ENCODE measurements around the gene NT5DC4. TPM values are rescaled to one million over a fixed set of nuclear protein-coding genes. Genes with fewer than 3 reads are reported as not detected.

NT5DC4 gene
- total RNA-seq, 1 donor from 2014 or later: not detected

DNA sequence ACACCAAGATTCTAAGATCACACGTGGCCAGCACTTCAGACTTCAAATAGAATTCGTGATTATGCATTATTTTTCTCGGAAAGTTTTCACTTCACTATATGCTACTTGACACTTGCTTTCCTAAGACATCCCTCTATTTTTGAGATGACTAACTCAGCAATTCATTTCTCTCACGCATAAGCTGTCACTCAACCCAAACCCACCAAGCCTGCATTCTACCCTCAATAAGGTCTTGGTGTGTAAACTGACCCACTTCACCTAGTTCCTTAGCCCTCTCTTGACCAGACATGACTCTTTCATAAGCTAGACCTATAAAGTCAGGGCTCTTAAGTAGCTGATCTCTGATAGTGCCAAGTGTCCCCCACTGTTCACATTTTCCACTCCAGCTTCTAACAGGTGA, 31.8 kb downstream of the NT5DC4 start:
- Mint-ChIP-seq H3K4me3 (no peak overlapping the region), H3K36me3 (peaks cover 20% of the 10 kb centered on the region), H3K9me3 (no peaks in the 10 kb centered on the region), H3K27me3 (ENCODE audit: low read depth) (no peaks in the 10 kb centered on the region), H3K27ac (no peak overlapping the region), H3K4me1 (no peaks in the 10 kb centered on the region)
- TF ChIP-seq, protein P1, sequence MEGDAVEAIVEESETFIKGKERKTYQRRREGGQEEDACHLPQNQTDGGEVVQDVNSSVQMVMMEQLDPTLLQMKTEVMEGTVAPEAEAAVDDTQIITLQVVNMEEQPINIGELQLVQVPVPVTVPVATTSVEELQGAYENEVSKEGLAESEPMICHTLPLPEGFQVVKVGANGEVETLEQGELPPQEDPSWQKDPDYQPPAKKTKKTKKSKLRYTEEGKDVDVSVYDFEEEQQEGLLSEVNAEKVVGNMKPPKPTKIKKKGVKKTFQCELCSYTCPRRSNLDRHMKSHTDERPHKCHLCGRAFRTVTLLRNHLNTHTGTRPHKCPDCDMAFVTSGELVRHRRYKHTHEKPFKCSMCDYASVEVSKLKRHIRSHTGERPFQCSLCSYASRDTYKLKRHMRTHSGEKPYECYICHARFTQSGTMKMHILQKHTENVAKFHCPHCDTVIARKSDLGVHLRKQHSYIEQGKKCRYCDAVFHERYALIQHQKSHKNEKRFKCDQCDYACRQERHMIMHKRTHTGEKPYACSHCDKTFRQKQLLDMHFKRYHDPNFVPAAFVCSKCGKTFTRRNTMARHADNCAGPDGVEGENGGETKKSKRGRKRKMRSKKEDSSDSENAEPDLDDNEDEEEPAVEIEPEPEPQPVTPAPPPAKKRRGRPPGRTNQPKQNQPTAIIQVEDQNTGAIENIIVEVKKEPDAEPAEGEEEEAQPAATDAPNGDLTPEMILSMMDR (IDR thresholded peaks at IDR 0.05; ENCODE audit: unreplicated experiment): no peak
- no peak for DNase-seq (ENCODE audit: low spot score in 2 of 2, unreplicated experiment in 2 of 2)

DNA sequence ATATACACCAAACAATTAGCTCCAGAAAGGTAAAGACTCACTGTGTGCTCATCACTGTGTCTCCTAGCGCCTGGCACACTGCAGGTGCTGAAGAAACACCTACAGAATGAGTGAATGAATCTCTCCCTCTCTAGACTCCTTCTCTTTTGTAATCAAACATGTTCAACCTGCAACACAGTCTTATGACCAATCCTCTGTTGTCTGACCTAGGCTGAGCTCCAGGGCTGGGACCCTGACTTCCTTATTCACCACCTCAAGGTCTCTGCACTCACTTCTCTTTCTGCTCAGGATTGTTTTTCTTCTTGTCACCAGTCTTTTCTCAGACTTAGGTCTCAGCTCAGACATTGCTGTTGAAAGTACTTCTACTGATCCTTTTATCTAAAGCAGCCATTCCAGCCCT, 33.7 kb downstream of the NT5DC4 start:
- H3K9me3 Mint-ChIP-seq: no peaks in the 10 kb centered on the region
- H3K36me3 Mint-ChIP-seq: peaks cover 21% of the 10 kb centered on the region
- H3K27me3 Mint-ChIP-seq (ENCODE audit: low read depth): no peaks in the 10 kb centered on the region
- TF ChIP-seq, protein P1 (IDR thresholded peaks at IDR 0.05; ENCODE audit: unreplicated experiment): no peak
- H3K4me3 Mint-ChIP-seq: no peak overlapping the region
- no peak for DNase-seq (ENCODE audit: low spot score in 2 of 2, unreplicated experiment in 2 of 2)
- H3K27ac Mint-ChIP-seq: no peak overlapping the region
- H3K4me1 Mint-ChIP-seq: no peaks in the 10 kb centered on the region

DNA sequence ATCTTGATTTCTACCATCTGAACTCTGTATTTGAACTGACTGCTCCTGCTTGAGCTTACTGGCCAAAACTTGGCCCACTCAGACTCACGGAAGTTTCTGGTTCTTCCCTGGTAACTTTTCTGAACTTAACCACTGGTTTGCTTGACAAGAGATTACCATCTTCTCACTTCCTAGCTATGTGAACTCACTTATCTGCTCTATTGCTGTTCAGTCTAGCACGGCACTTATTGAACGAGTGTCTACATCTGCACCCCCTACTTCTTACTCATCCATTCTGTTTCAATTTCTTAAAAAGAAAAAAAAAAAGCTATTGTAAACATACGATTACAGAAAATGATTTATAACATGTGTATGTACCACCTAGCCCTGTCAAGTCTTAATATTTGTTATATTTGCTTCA, 34.6 kb downstream of the NT5DC4 start:
- no peaks in the 10 kb centered on the region for H3K27me3 Mint-ChIP-seq (ENCODE audit: low read depth)
- TF ChIP-seq, protein P1 (IDR thresholded peaks at IDR 0.05; ENCODE audit: unreplicated experiment): no peak
- no peaks in the 10 kb centered on the region for H3K4me1 Mint-ChIP-seq
- H3K27ac Mint-ChIP-seq: no peak overlapping the region
- no peak overlapping the region for H3K4me3 Mint-ChIP-seq
- peaks cover 21% of the 10 kb centered on the region for H3K36me3 Mint-ChIP-seq
- DNase-seq (ENCODE audit: low spot score in 2 of 2, unreplicated experiment in 2 of 2): no peak
- H3K9me3 Mint-ChIP-seq: no peaks in the 10 kb centered on the region

DNA sequence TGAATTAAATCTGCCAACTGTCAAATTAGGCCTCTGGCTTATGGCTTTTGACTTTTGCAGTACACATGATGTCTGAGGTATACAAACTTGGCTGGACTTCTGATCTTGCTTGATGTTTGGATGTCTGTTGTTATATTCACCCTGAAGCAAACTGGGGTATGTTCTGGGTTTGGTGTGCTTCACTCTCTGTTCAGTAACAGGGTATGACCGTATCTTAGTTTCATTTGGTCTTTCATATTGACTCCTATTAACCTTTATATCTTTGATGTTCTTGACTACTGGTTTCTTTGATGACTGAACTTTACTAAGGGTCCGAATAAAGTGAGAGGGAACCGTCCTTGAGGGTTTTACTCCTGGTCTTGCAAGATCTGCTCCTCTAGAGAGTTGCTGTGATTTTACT, 35.4 kb downstream of the NT5DC4 start:
- Mint-ChIP-seq H3K4me1 (no peaks in the 10 kb centered on the region), H3K4me3 (no peak overlapping the region), H3K36me3 (peaks cover 19% of the 10 kb centered on the region), H3K27me3 (ENCODE audit: low read depth) (no peaks in the 10 kb centered on the region), H3K9me3 (no peaks in the 10 kb centered on the region), H3K27ac (no peak overlapping the region)
- no peak for DNase-seq (ENCODE audit: low spot score in 2 of 2, unreplicated experiment in 2 of 2)
- TF ChIP-seq, protein P1 (IDR thresholded peaks at IDR 0.05; ENCODE audit: unreplicated experiment): no peak

DNA sequence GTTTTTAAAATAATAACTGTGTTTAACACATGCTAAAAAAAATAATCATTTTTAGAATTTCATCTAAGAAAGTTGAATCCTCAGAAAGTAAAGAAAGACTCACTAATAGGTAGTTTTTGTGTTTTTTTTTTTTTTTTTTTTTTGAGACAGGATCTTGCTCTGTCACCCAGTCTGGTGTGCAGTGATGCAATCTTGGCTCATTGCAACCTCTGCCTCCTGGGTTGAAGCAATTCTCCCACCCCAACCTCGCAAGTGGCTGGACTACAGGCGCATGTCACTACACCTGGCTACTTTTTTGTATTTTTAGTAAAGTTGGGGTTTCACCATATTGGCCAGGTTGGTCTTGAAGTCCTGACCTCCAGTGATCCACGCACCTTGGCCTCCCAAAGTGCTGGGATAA, 36.4 kb downstream of the NT5DC4 start:
- DNase-seq (ENCODE audit: low spot score in 2 of 2, unreplicated experiment in 2 of 2): no peak
- H3K4me1 Mint-ChIP-seq: no peaks in the 10 kb centered on the region
- H3K27ac Mint-ChIP-seq: no peak overlapping the region
- TF ChIP-seq, protein P1 (IDR thresholded peaks at IDR 0.05; ENCODE audit: unreplicated experiment): no peak
- H3K4me3 Mint-ChIP-seq: no peak overlapping the region
- H3K9me3 Mint-ChIP-seq: no peaks in the 10 kb centered on the region
- H3K36me3 Mint-ChIP-seq: peaks cover 19% of the 10 kb centered on the region
- no peaks in the 10 kb centered on the region for H3K27me3 Mint-ChIP-seq (ENCODE audit: low read depth)

DNA sequence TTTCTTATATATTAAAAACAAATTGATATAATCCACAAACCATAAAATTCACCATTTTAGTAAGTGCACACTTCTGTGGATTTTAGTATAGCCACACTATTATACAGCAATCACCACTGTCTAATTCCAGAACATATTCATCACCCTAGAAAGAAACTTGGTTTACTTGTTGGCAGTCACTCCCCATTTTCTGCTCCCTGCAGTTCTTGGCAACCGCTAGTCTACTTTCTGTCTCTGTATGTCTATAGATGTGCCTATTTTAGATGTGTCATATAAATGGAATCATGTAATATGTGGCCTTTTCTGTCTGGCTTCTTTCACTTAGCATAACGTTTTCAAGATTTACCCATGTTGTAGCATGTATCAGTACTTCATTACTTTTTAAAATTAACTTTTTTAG, 37.9 kb downstream of the NT5DC4 start:
- Mint-ChIP-seq H3K4me3 (no peak overlapping the region), H3K36me3 (peaks cover 18% of the 10 kb centered on the region), H3K9me3 (no peaks in the 10 kb centered on the region), H3K4me1 (peaks cover 7% of the 10 kb centered on the region), H3K27ac (no peak overlapping the region), H3K27me3 (ENCODE audit: low read depth) (no peaks in the 10 kb centered on the region)
- no peak for DNase-seq (ENCODE audit: low spot score in 2 of 2, unreplicated experiment in 2 of 2)
- TF ChIP-seq, protein P1 (IDR thresholded peaks at IDR 0.05; ENCODE audit: unreplicated experiment): no peak

All from mesothelial cell of epicardium (in vitro differentiated cells).